Measurements from ENCODE around the gene HHAT. TPM values are rescaled to one million over a fixed set of nuclear protein-coding genes. Genes with fewer than 3 reads are reported as not detected.
"Not testable (repeated sequence)": the region's sequence is repeated elsewhere in the genome, so short reads cannot be mapped to it uniquely, and the experiment has no call there.

The HHAT gene
- polyA plus RNA-seq, 3 donors = 12.7 to 13.8 (median 13.0) TPM

- DNase-seq = no peak
These were observed 312.9 kb downstream of the HHAT start for GRCh38 chr1:210641582-210641981.

GRCh38 chr1:210645582-210646257 is 317.0 kb downstream of the HHAT start:
- DNase-seq = no peak

- DNase-seq = no peak
These were observed 317.5 kb downstream of the HHAT start for GRCh38 chr1:210646258-210646616.

- no peak for DNase-seq
These were observed 319.0 kb downstream of the HHAT start for GRCh38 chr1:210647406-210648333.

GRCh38 chr1:210648588-210649269 is 320.0 kb downstream of the HHAT start:
- no peak for DNase-seq

- no peak for DNase-seq
These were observed 321.7 kb downstream of the HHAT start for GRCh38 chr1:210650403-210650802.

GRCh38 chr1:210652329-210652954 is 323.7 kb downstream of the HHAT start:
- DNase-seq = no peak

- no peak for DNase-seq
These were observed 325.1 kb downstream of the HHAT start for GRCh38 chr1:210653771-210654170.

- DNase-seq = no peak
These were observed 325.7 kb downstream of the HHAT start for GRCh38 chr1:210654176-210654981.

GRCh38 chr1:210655511-210655910 is 326.8 kb downstream of the HHAT start:
- DNase-seq = no peak

GRCh38 chr1:210657806-210658205 is 329.1 kb downstream of the HHAT start:
- DNase-seq = no peak

GRCh38 chr1:210661520-210661919 is 332.8 kb downstream of the HHAT start:
- DNase-seq = not testable (repeated sequence)

GRCh38 chr1:210662291-210663050 is 333.8 kb downstream of the HHAT start:
- DNase-seq = peak; percentile 20

- DNase-seq = no peak
These were observed 335.2 kb downstream of the HHAT start for GRCh38 chr1:210663730-210664573.

- no peak for DNase-seq
These were observed 341.2 kb downstream of the HHAT start for GRCh38 chr1:210669951-210670350.

- no peak for DNase-seq
These were observed 345.4 kb downstream of the HHAT start for GRCh38 chr1:210674151-210674550.

- no peak for DNase-seq
These were observed 347.8 kb downstream of the HHAT start for GRCh38 chr1:210676539-210676938.

- DNase-seq = no peak
These were observed 348.8 kb downstream of the HHAT start for GRCh38 chr1:210677533-210677932.

GRCh38 chr1:210678306-210678705 is 349.6 kb downstream of the HHAT start:
- DNase-seq = no peak

GRCh38 chr1:210681158-210681557 is 352.5 kb downstream of the HHAT start:
- DNase-seq = no peak

All from renal pelvis (tissue), 4 donors.